ENCODE data around the gene POLD3. TPM values are rescaled to one million over a fixed set of nuclear protein-coding genes. Genes with fewer than 3 reads are reported as not detected.

POLD3 gene
- total and polyA plus RNA-seq, 2 of the 8 experiments (the other 6 are each of a cell fraction or from before 2014, with no cell fraction given): 18.1 to 29.3 TPM

GRCh38 chr11:74604311-74604710, 11.9 kb downstream of the POLD3 start (continued):
- no peak for TF ChIP-seq EGR1 (IDR thresholded peaks at IDR 0.05; ENCODE audit: borderline replicate concordance, low read depth, low read length)
- TF ChIP-seq SP4 (IDR thresholded peaks at IDR 0.05; ENCODE audit: low read length): no peak
